Erythroblast (primary cell): ENCODE measurements around the gene SLC6A17.

Experiments
- GATA1 ChIP-seq: IDR thresholded peaks from 2 replicates; pipeline ENCODE4 v1.6.1; 2011; ENCODE audit warnings: low read depth, mild to moderate bottlenecking, control low read depth, low read length, moderate library complexity
- POLR2A ChIP-seq: IDR thresholded peaks from 2 replicates; pipeline ENCODE4 v1.6.1; 2011; ENCODE audit warnings: mild to moderate bottlenecking, low read length

GRCh38 chr1:110235834-110236682, 85.8 kb downstream of the SLC6A17 start:
- no peak for TF ChIP-seq POLR2A
- TF ChIP-seq GATA1: no peak
